ENCODE data around the gene KCNMB3.

Gene KCNMB3, protein sequence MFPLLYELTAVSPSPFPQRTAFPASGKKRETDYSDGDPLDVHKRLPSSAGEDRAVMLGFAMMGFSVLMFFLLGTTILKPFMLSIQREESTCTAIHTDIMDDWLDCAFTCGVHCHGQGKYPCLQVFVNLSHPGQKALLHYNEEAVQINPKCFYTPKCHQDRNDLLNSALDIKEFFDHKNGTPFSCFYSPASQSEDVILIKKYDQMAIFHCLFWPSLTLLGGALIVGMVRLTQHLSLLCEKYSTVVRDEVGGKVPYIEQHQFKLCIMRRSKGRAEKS

DNA sequence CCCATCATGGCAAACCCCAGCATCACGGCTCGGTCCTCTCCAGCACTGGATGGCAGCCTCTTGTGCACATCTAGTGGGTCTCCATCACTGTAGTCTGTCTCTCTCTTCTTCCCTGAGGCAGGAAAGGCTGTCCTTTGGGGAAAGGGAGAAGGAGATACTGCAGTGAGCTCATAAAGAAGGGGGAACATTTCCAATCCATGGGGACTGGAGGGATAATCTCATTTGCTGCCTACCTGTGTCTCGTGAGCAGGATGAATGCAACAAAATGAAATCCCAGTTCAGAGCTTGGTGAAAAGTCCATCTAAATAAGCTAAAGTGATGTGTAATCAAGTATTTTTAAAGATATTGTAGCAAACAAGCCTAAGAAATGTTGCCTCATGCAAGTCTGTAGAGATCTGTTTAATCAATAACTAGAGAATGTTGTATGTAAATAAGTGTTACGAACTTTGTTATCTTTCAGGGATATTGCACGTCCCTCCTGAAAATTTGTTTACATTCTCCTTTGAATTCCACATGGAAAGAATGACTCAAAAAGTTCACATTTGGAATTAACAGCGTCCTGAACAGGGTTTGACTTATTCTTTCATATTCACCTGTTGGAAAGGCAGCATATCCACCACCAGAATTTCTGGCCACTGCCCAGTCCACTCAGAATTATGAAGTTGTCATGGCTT is at the start of gene KCNMB3:
KCNMB3 (minus strand) TSS at position 312 of the 674 bp plus-strand sequence; CDS start at position 188, 124 bp downstream.
- in situ Hi-C loops (cut with HindIII; ENCODE audit: low pct_ligation_motif_present, low sequenced_read_pairs): no loop called here
- H3K27me3 ChIP-seq (replicated peaks): no peaks in the 10 kb centered on the region
- no peak for DNase-seq
- TF ChIP-seq, protein P1, sequence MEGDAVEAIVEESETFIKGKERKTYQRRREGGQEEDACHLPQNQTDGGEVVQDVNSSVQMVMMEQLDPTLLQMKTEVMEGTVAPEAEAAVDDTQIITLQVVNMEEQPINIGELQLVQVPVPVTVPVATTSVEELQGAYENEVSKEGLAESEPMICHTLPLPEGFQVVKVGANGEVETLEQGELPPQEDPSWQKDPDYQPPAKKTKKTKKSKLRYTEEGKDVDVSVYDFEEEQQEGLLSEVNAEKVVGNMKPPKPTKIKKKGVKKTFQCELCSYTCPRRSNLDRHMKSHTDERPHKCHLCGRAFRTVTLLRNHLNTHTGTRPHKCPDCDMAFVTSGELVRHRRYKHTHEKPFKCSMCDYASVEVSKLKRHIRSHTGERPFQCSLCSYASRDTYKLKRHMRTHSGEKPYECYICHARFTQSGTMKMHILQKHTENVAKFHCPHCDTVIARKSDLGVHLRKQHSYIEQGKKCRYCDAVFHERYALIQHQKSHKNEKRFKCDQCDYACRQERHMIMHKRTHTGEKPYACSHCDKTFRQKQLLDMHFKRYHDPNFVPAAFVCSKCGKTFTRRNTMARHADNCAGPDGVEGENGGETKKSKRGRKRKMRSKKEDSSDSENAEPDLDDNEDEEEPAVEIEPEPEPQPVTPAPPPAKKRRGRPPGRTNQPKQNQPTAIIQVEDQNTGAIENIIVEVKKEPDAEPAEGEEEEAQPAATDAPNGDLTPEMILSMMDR (IDR thresholded peaks at IDR 0.05; ENCODE audit: low read depth, low read length, missing control alignments): no peak
- H3K36me3 ChIP-seq (replicated peaks): no peaks in the 10 kb centered on the region
- H3K4me3 ChIP-seq (ENCODE audit: low read depth, low read length): no peak within 1 kb of the TSS
- H3K27ac ChIP-seq: no peak within 1 kb of the TSS

DNA sequence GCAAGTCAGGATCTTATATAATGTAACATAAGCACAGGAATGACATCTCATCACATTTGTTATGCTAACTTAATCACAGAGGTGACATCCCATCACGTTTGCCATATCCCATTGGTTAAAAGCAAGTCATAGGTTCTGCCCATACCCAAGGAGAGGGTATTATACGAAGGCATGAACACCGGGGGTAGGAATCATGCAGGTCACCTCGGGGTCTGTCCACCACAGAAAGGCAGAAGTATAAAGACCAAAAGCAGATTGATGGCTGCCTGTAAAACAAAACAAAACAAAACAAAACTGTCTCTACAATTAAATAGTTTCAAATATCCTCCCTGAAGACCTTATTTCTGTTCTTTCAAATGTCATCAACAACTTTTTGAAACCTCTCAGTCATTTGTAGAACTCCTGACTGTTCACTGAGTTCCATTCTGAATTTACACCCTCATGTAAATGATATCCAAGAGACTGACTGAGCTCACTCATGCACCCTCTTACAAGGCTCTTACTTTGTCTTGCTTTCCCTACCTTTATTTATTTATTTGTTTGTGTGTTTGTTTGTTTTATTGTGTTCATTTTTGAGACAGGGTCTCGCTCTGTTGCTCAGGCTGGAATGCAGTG is 49.2 kb upstream of the KCNMB3 start:
- in situ Hi-C loops (cut with HindIII; ENCODE audit: low pct_ligation_motif_present, low sequenced_read_pairs): loop anchor here (25.0 kb wide), 1 partner anchor 288 kb away; no protein-coding TSS in a partner anchor
- TF ChIP-seq, protein P1 (IDR thresholded peaks at IDR 0.05; ENCODE audit: low read depth, low read length, missing control alignments): no peak

DNA sequence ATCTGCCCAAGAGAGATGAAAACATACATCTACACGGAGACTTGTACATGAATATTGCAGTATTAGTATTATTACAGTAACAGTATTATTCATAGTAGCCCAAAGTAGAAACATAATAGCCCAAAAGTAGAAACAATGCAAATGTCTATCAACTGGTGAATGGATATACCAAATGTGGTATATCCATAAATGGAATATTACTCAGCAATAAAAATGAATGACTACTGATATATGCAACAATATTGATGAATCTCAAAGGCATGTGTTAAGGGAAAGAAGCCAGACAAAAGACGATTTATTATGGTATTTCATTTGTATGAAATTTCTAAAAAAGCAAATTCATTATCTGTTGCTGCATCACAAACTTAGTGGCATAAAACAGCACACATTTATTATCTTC is 48.4 kb upstream of the KCNMB3 start:
- H3K36me3 ChIP-seq (replicated peaks): no peaks in the 10 kb centered on the region
- no peak overlapping the region for H3K4me3 ChIP-seq (ENCODE audit: low read depth, low read length)
- in situ Hi-C loops (cut with HindIII; ENCODE audit: low pct_ligation_motif_present, low sequenced_read_pairs): no loop called here
- H3K27ac ChIP-seq: no peak overlapping the region
- H3K27me3 ChIP-seq (replicated peaks): no peaks in the 10 kb centered on the region
- TF ChIP-seq, protein P1 (IDR thresholded peaks at IDR 0.05; ENCODE audit: low read depth, low read length, missing control alignments): no peak
- no peak for DNase-seq

More for the DNA sequence above, 49.2 kb upstream of the KCNMB3 start:
- DNase-seq: no peak
- no peaks in the 10 kb centered on the region for H3K36me3 ChIP-seq (replicated peaks)
- H3K27ac ChIP-seq: no peak overlapping the region
- H3K27me3 ChIP-seq (replicated peaks): no peaks in the 10 kb centered on the region
- H3K4me3 ChIP-seq (ENCODE audit: low read depth, low read length): no peak overlapping the region

DNA sequence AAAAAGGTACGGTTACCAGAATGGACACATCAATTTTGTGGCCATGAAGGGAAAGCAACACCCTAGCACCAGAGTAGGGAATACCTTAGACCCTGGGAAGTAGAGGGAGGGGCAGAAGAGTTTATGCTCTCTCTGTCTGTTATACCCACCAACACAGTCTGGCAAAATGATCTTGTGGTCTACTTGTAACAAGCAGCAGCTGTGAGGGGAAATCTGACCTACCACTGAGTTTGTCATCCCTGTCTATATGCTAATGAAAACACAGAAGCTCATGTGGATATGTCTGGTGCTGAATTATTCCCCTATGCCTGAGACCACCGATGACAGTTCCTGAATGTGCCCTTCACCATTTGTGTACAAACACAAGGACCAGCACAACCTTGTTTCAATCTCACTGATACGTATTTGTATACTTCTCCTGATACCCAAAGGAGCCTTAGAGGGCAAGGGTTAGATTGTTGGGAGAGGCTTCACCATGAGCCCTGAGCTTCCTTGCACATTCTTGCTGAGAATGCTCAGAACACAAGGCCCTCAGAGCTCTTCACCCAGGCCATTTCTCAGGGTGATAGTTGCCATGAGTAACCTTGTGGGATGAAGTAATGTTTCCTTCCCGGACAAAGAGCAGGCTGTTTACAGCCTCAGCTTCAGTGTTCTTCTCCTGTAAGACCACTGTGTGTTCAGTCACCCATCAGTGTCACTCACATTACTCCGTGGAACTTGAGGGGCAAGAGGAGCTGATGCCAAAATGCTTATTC is 47.2 kb upstream of the KCNMB3 start:
- Histone ChIP-seq H3K27me3 (replicated peaks) (no peaks in the 10 kb centered on the region), H3K4me3 (ENCODE audit: low read depth, low read length) (no peak overlapping the region), H3K36me3 (replicated peaks) (no peaks in the 10 kb centered on the region), H3K27ac (no peak overlapping the region)
- in situ Hi-C loops (cut with HindIII; ENCODE audit: low pct_ligation_motif_present, low sequenced_read_pairs): no loop called here
- TF ChIP-seq, protein P1 (IDR thresholded peaks at IDR 0.05; ENCODE audit: low read depth, low read length, missing control alignments): no peak
- peak; percentile 23 for DNase-seq

DNA sequence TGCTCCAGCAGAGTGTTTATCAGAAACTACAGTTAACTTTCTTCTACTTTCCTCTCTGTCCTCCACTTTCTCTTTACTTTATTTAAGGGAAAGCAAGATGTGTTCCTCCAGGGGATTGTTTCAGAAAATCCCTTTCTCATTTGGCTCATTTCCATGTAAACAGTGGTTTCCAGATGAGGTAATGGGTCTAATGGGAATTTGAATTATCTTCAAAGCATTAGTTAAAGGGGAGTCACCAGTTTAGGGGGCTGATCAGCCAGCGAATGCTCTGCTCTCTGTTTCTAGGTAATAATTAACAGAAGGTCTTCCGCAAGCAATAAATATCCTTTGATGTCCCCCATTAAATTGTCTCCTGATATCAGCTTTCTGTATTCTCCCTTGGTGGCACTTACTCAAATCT is 41.5 kb upstream of the KCNMB3 start:
- in situ Hi-C loops (cut with HindIII; ENCODE audit: low pct_ligation_motif_present, low sequenced_read_pairs): no loop called here
- Histone ChIP-seq H3K36me3 (replicated peaks) (no peaks in the 10 kb centered on the region), H3K4me3 (ENCODE audit: low read depth, low read length) (no peak overlapping the region), H3K27me3 (replicated peaks) (no peaks in the 10 kb centered on the region), H3K27ac (no peak overlapping the region)
- DNase-seq: no peak
- TF ChIP-seq, protein P1 (IDR thresholded peaks at IDR 0.05; ENCODE audit: low read depth, low read length, missing control alignments): no peak
